ENCODE results near the gene CCDC182.

DNA sequence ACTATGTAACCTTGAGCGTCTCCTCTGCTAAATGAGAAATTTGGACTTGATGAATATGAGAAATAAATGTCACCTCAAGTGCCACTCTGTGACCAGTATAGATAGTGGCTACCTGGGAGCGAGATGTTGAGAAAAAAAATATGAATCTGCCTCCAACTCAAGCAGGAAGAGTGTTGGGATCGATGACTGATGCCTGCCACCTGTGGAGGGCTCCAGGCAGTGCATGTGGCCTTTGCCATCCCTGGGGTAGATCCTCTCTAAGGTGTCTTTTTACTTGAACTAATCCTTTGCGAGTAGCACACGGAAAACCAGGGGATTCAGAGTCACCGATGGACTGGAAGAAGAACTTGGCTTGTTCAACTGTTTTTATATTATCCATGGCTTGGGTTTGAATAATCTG, 9.4 kb downstream of the CCDC182 start:
- TF ChIP-seq, protein P1, sequence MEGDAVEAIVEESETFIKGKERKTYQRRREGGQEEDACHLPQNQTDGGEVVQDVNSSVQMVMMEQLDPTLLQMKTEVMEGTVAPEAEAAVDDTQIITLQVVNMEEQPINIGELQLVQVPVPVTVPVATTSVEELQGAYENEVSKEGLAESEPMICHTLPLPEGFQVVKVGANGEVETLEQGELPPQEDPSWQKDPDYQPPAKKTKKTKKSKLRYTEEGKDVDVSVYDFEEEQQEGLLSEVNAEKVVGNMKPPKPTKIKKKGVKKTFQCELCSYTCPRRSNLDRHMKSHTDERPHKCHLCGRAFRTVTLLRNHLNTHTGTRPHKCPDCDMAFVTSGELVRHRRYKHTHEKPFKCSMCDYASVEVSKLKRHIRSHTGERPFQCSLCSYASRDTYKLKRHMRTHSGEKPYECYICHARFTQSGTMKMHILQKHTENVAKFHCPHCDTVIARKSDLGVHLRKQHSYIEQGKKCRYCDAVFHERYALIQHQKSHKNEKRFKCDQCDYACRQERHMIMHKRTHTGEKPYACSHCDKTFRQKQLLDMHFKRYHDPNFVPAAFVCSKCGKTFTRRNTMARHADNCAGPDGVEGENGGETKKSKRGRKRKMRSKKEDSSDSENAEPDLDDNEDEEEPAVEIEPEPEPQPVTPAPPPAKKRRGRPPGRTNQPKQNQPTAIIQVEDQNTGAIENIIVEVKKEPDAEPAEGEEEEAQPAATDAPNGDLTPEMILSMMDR (IDR thresholded peaks at IDR 0.05), result peak in 1 of 5 experiments; percentile 7
- no peak for TF ChIP-seq EP300 (IDR thresholded peaks at IDR 0.05; ENCODE audit: low read depth)
- no peak for TF ChIP-seq POLR2AphosphoS5 (IDR thresholded peaks at IDR 0.05)

Measured in transverse colon (tissue), 4 donors.